Neuronal stem cell (in vitro differentiated cells): ENCODE results near the gene MDM2.

ENCODE experiments used
- DNase-seq: peaks from one replicate; pipeline ENCODE4 v3.0.0-alpha.2; 2013; ENCODE audit warnings: low spot score
- H2AFZ ChIP-seq: one replicate; pipeline ENCODE4 v1.6.1; 2013; ENCODE audit warnings: mild to moderate bottlenecking, low read length, inconsistent platforms
- H2AK5ac ChIP-seq: 2 replicates; pipeline ENCODE4 v1.6.1; 2013; ENCODE audit warnings: low read depth, mild to moderate bottlenecking, inconsistent platforms, low read length, moderate library complexity, mixed read lengths
- H2BK120ac ChIP-seq: 2 replicates; pipeline ENCODE4 v1.6.1; 2013; ENCODE audit warnings: low read depth, mild to moderate bottlenecking, inconsistent platforms, low read length, moderate library complexity, mixed read lengths
- H2BK12ac ChIP-seq: one replicate; pipeline ENCODE4 v1.6.1; 2013; ENCODE audit warnings: low read length, inconsistent platforms
- H2BK15ac ChIP-seq: 2 replicates; pipeline ENCODE4 v1.6.1; 2013; ENCODE audit warnings: mild to moderate bottlenecking, low read length, inconsistent platforms, mixed read lengths
- H2BK5ac ChIP-seq: one replicate; pipeline ENCODE4 v1.6.1; 2013; ENCODE audit warnings: inconsistent platforms, mild to moderate bottlenecking, low read length, moderate library complexity
- H3K14ac ChIP-seq: one replicate; pipeline ENCODE4 v1.6.1; 2013; ENCODE audit warnings: low read length, inconsistent platforms
- H3K18ac ChIP-seq: 2 replicates; pipeline ENCODE4 v1.6.1; 2013; ENCODE audit warnings: low read length, inconsistent platforms
- H3K23ac ChIP-seq: 2 replicates; pipeline ENCODE4 v1.6.1; 2013; ENCODE audit warnings: low read depth, mild to moderate bottlenecking, mixed read lengths, low read length, inconsistent platforms; ENCODE audit not compliant: poor library complexity
- H3K27ac ChIP-seq: replicated peaks from 3 replicates; pipeline ENCODE4 v1.5.1; 2013; ENCODE audit warnings: low read length, inconsistent platforms
- H3K27me3 ChIP-seq, 3 experiments: 2 replicates each; pipeline ENCODE4 v1.6.1; 2013; ENCODE audit warnings: low read length in 3 of 3, mild to moderate bottlenecking in 2 of 3, inconsistent platforms in 1 of 3, low read depth in 1 of 3, mixed read lengths in 1 of 3, moderate library complexity in 1 of 3; ENCODE audit not compliant: control insufficient read depth in 3 of 3, insufficient read depth in 3 of 3
- H3K36me3 ChIP-seq, 2 donors: replicated peaks in 1 of 2; 2 replicates each; pipeline ENCODE4 v1.6.1; 2013; ENCODE audit warnings: low read length in 2 of 2; ENCODE audit not compliant: control insufficient read depth in 2 of 2, insufficient read depth in 2 of 2
- H3K4ac ChIP-seq: 2 replicates; pipeline ENCODE4 v1.6.1; 2013; ENCODE audit warnings: inconsistent platforms, mild to moderate bottlenecking, low read length, moderate library complexity
- H3K4me1 ChIP-seq, 2 donors: 1 replicate in 1 of 2; 2 replicates in 1 of 2; pipeline ENCODE4 v1.6.1; 2013; ENCODE audit warnings: low read length in 2 of 2, low read depth in 1 of 2; ENCODE audit not compliant: control insufficient read depth in 2 of 2, insufficient read depth in 1 of 2
- H3K4me2 ChIP-seq: one replicate; pipeline ENCODE4 v1.6.1; 2013; ENCODE audit warnings: mild to moderate bottlenecking, low read length, inconsistent platforms; ENCODE audit not compliant: insufficient read depth, poor library complexity, severe bottlenecking
- H3K4me3 ChIP-seq, 2 donors: 2 replicates each; pipeline ENCODE4 v1.5.1; 2013; ENCODE audit warnings: low read length in 2 of 2, mild to moderate bottlenecking in 2 of 2, inconsistent platforms in 1 of 2, moderate library complexity in 1 of 2
- H3K79me1 ChIP-seq: one replicate; pipeline ENCODE4 v1.6.1; 2013; ENCODE audit warnings: low read depth, mild to moderate bottlenecking, inconsistent platforms, low read length, moderate library complexity
- H3K9ac ChIP-seq: one replicate; pipeline ENCODE4 v1.6.1; 2013; ENCODE audit warnings: mild to moderate bottlenecking, low read depth, low read length, inconsistent platforms; ENCODE audit not compliant: poor library complexity
- H3K9me3 ChIP-seq, 2 donors: replicated peaks in 1 of 2; 2 replicates each; pipeline versions ENCODE3 to v1.6.1; 2013; ENCODE audit warnings: low read length in 2 of 2, mild to moderate bottlenecking in 2 of 2, inconsistent platforms in 1 of 2, low read depth in 1 of 2, mixed read lengths in 1 of 2, moderate library complexity in 1 of 2; ENCODE audit not compliant: control insufficient read depth in 2 of 2, insufficient read depth in 1 of 2
- H4K8ac ChIP-seq: one replicate; pipeline ENCODE4 v1.6.1; 2013; ENCODE audit warnings: low read depth, mild to moderate bottlenecking, inconsistent platforms, low read length, moderate library complexity
- H4K91ac ChIP-seq: one replicate; pipeline ENCODE4 v1.6.1; 2013; ENCODE audit warnings: low read length, low read depth, mild to moderate bottlenecking, inconsistent platforms; ENCODE audit not compliant: poor library complexity
- WGBS, 2 donors: extraction: QIAGEN DNeasy Blood & Tissue Kit; methylation state at CpG; one replicate each; pipeline ENCODE4 v1.1.7; 2013; ENCODE audit warnings: missing lambda C conversion rate in 2 of 2, mixed read lengths in 1 of 2; ENCODE audit not compliant: insufficient read length in 2 of 2, insufficient replicate concordance in 1 of 2; ENCODE audit errors: extremely low coverage in 2 of 2; 5-methylcytosine and 5-hydroxymethylcytosine counted together

The MDM2 gene

GRCh38 chr12:68833508-68833907, 25.5 kb downstream of the MDM2 start:
- Histone ChIP-seq H3K36me3 (peaks cover 12 to 94% of the 10 kb centered on the region in 2 donors), H3K9ac (no peak overlapping the region), H3K4me2 (no peak overlapping the region), H2BK5ac (no peak overlapping the region), H2BK15ac (no peak overlapping the region), H2BK120ac (no peak overlapping the region), H3K4ac (no peak overlapping the region), H3K14ac (no peak overlapping the region), H3K4me1 (no peaks in the 10 kb centered on the region), H3K23ac (no peak overlapping the region), H3K79me1 (no peaks in the 10 kb centered on the region), H2AFZ (no peak overlapping the region), H3K9me3 (no peaks in the 10 kb centered on the region), H3K4me3 (no peak overlapping the region), H4K8ac (no peak overlapping the region), H2AK5ac (no peak overlapping the region), H3K27ac (no peak overlapping the region), H4K91ac (no peak overlapping the region), H2BK12ac (no peak overlapping the region), H3K18ac (no peak overlapping the region), H3K27me3 (no peaks in the 10 kb centered on the region)
- DNase-seq: no peak
- WGBS, 2 donors: no CpG with 5 or more reads among the region's 4 CpGs

- no peaks in the 10 kb centered on the region for H3K79me1 ChIP-seq
- H3K27me3 ChIP-seq: no peaks in the 10 kb centered on the region
- no peak overlapping the region for H3K4me3 ChIP-seq
- no peak overlapping the region for H2AK5ac ChIP-seq
- H2BK120ac ChIP-seq: no peak overlapping the region
- no peak overlapping the region for H3K27ac ChIP-seq
- no peak overlapping the region for H3K4me2 ChIP-seq
- H3K9me3 ChIP-seq: no peaks in the 10 kb centered on the region
- no peak overlapping the region for H3K9ac ChIP-seq
- no peak overlapping the region for H4K91ac ChIP-seq
- H3K14ac ChIP-seq: no peak overlapping the region
- no peak overlapping the region for H4K8ac ChIP-seq
- H2BK5ac ChIP-seq: no peak overlapping the region
- no peak overlapping the region for H3K4ac ChIP-seq
- WGBS, 2 donors: no CpG with 5 or more reads among the region's 10 CpGs
- H2BK12ac ChIP-seq: no peak overlapping the region
- peaks cover 11 to 94% of the 10 kb centered on the region in 2 donors for H3K36me3 ChIP-seq
- H3K4me1 ChIP-seq: no peaks in the 10 kb centered on the region
- H2AFZ ChIP-seq: no peak overlapping the region
- DNase-seq: no peak
- H3K18ac ChIP-seq: no peak overlapping the region
- H3K23ac ChIP-seq: no peak overlapping the region
- no peak overlapping the region for H2BK15ac ChIP-seq
These were observed 27.4 kb downstream of the MDM2 start for GRCh38 chr12:68835333-68835908.

DNA sequence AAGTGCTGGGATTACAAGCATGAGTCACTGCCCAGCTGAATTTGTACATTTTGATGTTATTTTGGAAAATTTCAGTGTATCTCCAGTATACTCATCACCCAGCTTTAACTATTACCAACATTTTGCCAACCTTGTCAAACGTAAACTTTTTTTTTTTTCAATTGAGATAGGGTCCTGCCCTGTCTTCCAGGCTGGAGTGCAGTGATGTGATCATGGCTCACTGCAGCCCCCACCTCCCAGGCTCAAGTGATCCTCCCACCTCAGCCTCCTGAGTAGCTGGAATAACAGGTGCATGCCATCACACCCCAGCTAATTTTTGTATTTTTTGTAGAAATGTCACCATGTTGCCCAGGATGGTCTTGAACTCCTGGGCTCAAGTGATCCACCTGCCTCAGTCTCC, 29.2 kb downstream of the MDM2 start:
- no peaks in the 10 kb centered on the region for H3K27me3 ChIP-seq
- no peak for DNase-seq
- H3K14ac ChIP-seq: no peak overlapping the region
- H3K4me2 ChIP-seq: no peak overlapping the region
- peaks cover 8 to 94% of the 10 kb centered on the region in 2 donors for H3K36me3 ChIP-seq
- H3K79me1 ChIP-seq: no peaks in the 10 kb centered on the region
- WGBS, 2 donors: no CpG with 5 or more reads among the region's 1 CpG
- no peak overlapping the region for H2BK15ac ChIP-seq
- no peak overlapping the region for H4K8ac ChIP-seq
- H2AFZ ChIP-seq: no peak overlapping the region
- H3K4ac ChIP-seq: no peak overlapping the region
- H2BK12ac ChIP-seq: no peak overlapping the region
- H3K9ac ChIP-seq: no peak overlapping the region
- no peak overlapping the region for H2AK5ac ChIP-seq
- no peak overlapping the region for H3K23ac ChIP-seq
- no peak overlapping the region for H3K27ac ChIP-seq
- no peaks in the 10 kb centered on the region for H3K9me3 ChIP-seq
- no peak overlapping the region for H4K91ac ChIP-seq
- H2BK120ac ChIP-seq: no peak overlapping the region
- no peaks in the 10 kb centered on the region for H3K4me1 ChIP-seq
- no peak overlapping the region for H2BK5ac ChIP-seq
- no peak overlapping the region for H3K4me3 ChIP-seq
- H3K18ac ChIP-seq: no peak overlapping the region

DNA sequence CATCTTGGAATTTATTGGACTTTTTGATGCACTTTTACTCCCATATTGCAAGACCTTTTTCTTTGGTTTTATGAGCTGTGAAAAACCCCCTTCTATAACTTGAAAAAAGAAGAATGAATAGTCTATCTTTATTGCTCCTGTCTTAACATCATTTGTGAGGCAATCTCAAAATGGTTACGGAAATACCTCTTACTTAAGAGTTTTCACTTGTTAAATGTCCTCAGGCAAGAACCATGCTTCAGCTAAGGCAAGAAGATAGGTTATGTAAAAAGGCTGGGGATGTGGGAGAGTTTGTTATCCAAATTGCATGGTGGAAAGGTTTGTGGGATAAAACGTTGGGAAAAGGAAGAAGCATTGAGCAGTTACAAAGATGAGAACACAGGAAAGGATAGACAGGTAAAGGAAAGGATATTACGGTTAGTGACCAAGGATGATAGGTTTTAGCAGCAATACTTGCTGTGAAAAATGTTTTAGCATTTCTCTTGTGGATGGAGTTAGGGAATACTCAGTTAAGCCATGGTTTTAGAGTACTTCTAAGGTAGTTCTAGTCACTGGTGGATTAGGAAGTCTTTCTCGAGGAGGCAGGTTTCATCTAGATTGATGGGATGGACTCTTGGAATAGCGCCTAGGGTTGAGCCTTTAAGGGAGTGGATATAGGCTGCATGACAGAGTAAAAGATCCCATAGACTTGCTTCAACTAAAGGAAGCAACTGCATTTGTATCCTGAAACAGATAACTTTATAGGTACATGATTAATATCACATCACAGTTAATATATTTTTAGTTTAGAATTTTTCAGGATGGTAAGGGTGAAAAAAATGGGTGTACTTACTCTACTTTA, 30.3 kb downstream of the MDM2 start:
- Histone ChIP-seq H2BK15ac (no peak overlapping the region), H3K18ac (no peak overlapping the region), H3K9me3 (no peaks in the 10 kb centered on the region), H2AK5ac (no peak overlapping the region), H3K4me1 (no peaks in the 10 kb centered on the region), H2AFZ (no peak overlapping the region), H3K9ac (no peak overlapping the region), H3K14ac (no peak overlapping the region), H2BK120ac (no peak overlapping the region), H2BK12ac (no peak overlapping the region), H3K23ac (no peak overlapping the region), H3K27me3 (no peaks in the 10 kb centered on the region), H3K79me1 (no peaks in the 10 kb centered on the region), H3K4me3 (no peak overlapping the region), H3K4me2 (no peak overlapping the region), H4K8ac (no peak overlapping the region), H2BK5ac (no peak overlapping the region), H3K27ac (no peak overlapping the region), H3K36me3 (peaks cover 8 to 100% of the 10 kb centered on the region in 2 donors), H4K91ac (no peak overlapping the region), H3K4ac (no peak overlapping the region)
- DNase-seq: no peak
- WGBS, 2 donors: 100% methylated on average over 1 of the region's 5 CpGs; no CpG with 5 or more reads in 1 of the 2 donors
